GM12874 (cell line): Measurements from ENCODE around the gene PSMD8.

Experiments used
- CTCF ChIP-seq: IDR thresholded peaks from 2 replicates; pipeline ENCODE4 v1.5.1; 2011; ENCODE audit warnings: low read depth, mild to moderate bottlenecking, control low read depth, low read length, moderate library complexity; ENCODE audit not compliant: insufficient read depth

The PSMD8 gene

GRCh38 chr19:38337360-38337653, 37.1 kb upstream of the PSMD8 start:
- TF ChIP-seq CTCF = no peak

- TF ChIP-seq CTCF = no peak
These were observed 33.4 kb upstream of the PSMD8 start for GRCh38 chr19:38340927-38341326.

GRCh38 chr19:38346837-38347236, 27.5 kb upstream of the PSMD8 start:
- TF ChIP-seq CTCF = no peak

- no peak for TF ChIP-seq CTCF
These were observed 23.5 kb upstream of the PSMD8 start for GRCh38 chr19:38350883-38351282.

- no peak for TF ChIP-seq CTCF
These were observed 22.4 kb upstream of the PSMD8 start for GRCh38 chr19:38351865-38352395.

GRCh38 chr19:38352611-38353010, 21.8 kb upstream of the PSMD8 start:
- no peak for TF ChIP-seq CTCF

GRCh38 chr19:38355728-38356725, 18.3 kb upstream of the PSMD8 start:
- TF ChIP-seq CTCF = no peak
